ENCODE measurements around the gene CDK2. TPM values are rescaled to one million over a fixed set of nuclear protein-coding genes. Genes with fewer than 3 reads are reported as not detected.

CDK2 gene
- total RNA-seq, 6 experiments from 2014 or later, result 27.1 to 61.0 (median 53.9) TPM

DNA sequence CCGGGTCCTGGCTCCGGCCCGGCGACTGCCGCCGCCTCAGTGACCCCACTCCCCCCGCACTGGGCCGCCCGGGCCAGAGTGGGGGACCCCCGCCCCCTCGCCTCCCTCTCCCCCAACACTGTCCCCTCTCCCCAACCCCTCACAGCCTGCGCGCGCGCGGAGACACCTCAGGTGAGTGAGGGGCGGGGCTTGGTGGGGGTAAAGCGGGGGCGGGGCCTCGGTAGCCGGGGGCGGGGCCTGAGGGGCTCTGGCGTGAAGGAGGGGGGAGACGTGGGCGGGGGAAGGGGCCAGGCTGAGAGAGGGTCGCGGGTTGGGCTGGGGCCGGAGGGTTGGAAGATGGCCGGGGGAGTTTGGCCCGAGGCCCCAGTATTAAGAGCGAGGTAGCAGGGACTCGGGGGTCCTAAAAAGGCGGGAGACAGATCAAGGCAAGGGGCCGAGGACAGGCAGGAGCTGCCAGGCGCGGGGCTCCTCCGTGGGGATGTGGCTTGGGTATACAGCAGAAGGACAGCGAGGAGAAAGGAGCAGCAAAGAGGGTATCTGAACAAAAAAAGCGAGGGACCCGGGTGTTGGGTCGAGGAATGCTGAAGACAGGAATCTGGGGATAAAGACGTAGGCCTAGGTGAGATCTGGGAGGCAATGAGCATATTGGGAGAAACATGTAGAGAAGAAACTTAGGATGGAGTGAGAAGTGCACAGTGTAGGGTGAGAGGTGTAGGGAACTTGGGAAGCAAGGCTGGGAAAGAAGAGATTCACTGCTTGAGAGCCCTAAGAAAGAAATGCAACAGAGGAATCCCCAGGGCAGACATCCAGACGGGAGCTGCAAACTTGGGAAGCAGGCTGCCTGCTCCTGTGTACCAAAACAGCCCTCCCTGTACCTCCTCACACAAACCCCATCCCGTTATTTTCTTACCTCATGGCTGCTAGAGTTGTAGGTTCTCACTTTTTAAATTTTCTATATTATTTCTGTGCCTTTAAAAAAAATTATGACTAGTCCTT, 41.2 kb downstream of the CDK2 start:
- H3K36me3 Mint-ChIP-seq (ENCODE audit: low read depth), result peaks cover 12% of the 10 kb centered on the region
- no peaks in the 10 kb centered on the region for H3K9me3 Mint-ChIP-seq

GRCh38 chr12:56010111-56010570, 43.5 kb downstream of the CDK2 start:
- H3K4me3 Mint-ChIP-seq, result no peak overlapping the region
- H3K9me3 Mint-ChIP-seq, result no peaks in the 10 kb centered on the region
- no peak overlapping the region for H3K27ac Mint-ChIP-seq
- no peak for DNase-seq
- peaks cover 1% of the 10 kb centered on the region; the same call in 1 of the 2 replicates for H3K27me3 Mint-ChIP-seq (ENCODE audit: insufficient read depth)
- H3K36me3 Mint-ChIP-seq (ENCODE audit: low read depth), result no peaks in the 10 kb centered on the region
- H3K4me1 Mint-ChIP-seq (ENCODE audit: low read depth), result peaks cover 19% of the 10 kb centered on the region
- TF ChIP-seq, protein P1, sequence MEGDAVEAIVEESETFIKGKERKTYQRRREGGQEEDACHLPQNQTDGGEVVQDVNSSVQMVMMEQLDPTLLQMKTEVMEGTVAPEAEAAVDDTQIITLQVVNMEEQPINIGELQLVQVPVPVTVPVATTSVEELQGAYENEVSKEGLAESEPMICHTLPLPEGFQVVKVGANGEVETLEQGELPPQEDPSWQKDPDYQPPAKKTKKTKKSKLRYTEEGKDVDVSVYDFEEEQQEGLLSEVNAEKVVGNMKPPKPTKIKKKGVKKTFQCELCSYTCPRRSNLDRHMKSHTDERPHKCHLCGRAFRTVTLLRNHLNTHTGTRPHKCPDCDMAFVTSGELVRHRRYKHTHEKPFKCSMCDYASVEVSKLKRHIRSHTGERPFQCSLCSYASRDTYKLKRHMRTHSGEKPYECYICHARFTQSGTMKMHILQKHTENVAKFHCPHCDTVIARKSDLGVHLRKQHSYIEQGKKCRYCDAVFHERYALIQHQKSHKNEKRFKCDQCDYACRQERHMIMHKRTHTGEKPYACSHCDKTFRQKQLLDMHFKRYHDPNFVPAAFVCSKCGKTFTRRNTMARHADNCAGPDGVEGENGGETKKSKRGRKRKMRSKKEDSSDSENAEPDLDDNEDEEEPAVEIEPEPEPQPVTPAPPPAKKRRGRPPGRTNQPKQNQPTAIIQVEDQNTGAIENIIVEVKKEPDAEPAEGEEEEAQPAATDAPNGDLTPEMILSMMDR (IDR thresholded peaks at IDR 0.05), result no peak

More for the DNA sequence above, 41.2 kb downstream of the CDK2 start:
- H3K4me1 Mint-ChIP-seq (ENCODE audit: low read depth), result peaks cover 19% of the 10 kb centered on the region
- peak overlapping the region; percentile 88 for H3K4me3 Mint-ChIP-seq
- TF ChIP-seq, protein P1 (IDR thresholded peaks at IDR 0.05), result no peak; the same call in 1 of the 2 replicates
- peak overlapping the region; percentile 81 for H3K27ac Mint-ChIP-seq
- DNase-seq, result no peak
- peaks cover 1% of the 10 kb centered on the region; the same call in 1 of the 2 replicates for H3K27me3 Mint-ChIP-seq (ENCODE audit: insufficient read depth)

DNA sequence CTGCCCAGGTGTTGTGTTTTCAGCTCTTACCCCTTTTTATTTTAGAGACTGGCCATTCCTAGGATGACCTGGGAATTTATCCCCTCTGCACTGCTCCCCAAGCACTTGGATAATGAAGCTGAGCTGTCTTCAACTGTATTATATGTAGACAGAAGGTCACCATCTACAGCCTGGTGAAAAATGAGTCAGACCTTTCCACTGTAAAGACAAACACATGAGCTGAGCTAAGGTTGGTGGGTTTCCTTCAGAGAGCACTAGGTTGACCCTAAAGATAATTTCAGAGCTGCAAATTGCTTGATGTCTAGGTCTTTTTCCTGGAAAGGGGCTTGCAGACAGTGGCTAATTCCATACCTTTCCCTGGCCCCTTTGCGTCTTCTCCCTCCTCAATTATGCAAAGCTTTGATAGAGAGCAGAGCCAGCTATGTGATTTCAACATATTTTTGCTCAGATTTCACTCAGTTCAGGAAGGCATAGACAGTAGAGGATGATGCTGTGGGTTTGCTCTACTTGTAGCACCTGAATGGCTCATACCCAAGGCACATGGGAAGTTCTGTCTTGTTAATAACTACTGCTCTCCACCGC, 45.0 kb downstream of the CDK2 start:
- no peak overlapping the region for H3K27ac Mint-ChIP-seq
- H3K4me3 Mint-ChIP-seq, result no peak overlapping the region
- H3K4me1 Mint-ChIP-seq (ENCODE audit: low read depth), result peaks cover 19% of the 10 kb centered on the region
- no peaks in the 10 kb centered on the region for H3K9me3 Mint-ChIP-seq
- DNase-seq, result no peak
- TF ChIP-seq, protein P1 (IDR thresholded peaks at IDR 0.05), result no peak
- peaks cover 1% of the 10 kb centered on the region; the same call in 1 of the 2 replicates for H3K27me3 Mint-ChIP-seq (ENCODE audit: insufficient read depth)
- no peaks in the 10 kb centered on the region for H3K36me3 Mint-ChIP-seq (ENCODE audit: low read depth)

- TF ChIP-seq, protein P1 (IDR thresholded peaks at IDR 0.05), result no peak
- no peaks in the 10 kb centered on the region for H3K9me3 Mint-ChIP-seq
- H3K36me3 Mint-ChIP-seq (ENCODE audit: low read depth), result no peaks in the 10 kb centered on the region
- no peaks in the 10 kb centered on the region for H3K27me3 Mint-ChIP-seq (ENCODE audit: insufficient read depth)
- H3K4me1 Mint-ChIP-seq (ENCODE audit: low read depth), result 0 out of 2 replicates have a peak, but pooled peaks cover 6% of the 10 kb centered on the region
- no peak for DNase-seq
- H3K4me3 Mint-ChIP-seq, result no peak overlapping the region
- no peak overlapping the region for H3K27ac Mint-ChIP-seq
Measured at GRCh38 chr12:56013482-56013881, 46.9 kb downstream of the CDK2 start.

DNA sequence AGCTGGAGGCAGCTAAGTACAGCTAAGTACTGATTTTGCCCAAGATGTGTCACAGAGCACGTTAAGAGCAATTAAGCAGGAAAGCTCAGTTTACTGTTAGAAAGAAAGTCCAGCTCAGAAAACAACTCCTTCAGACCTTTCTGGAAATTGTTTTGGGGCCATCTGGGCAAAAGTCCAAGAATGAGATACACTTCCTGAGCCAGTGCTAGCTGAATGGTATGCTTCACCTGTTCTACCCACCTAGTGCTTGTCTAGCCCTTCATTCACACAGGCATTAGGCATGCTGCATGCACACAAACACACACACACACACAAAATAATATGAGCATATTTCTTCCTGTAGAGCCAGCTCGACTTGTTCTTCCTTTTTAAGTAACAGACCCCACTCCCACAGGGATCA, 47.6 kb downstream of the CDK2 start:
- H3K4me3 Mint-ChIP-seq, result no peak overlapping the region
- H3K27me3 Mint-ChIP-seq (ENCODE audit: insufficient read depth), result no peaks in the 10 kb centered on the region
- 0 out of 2 replicates have a peak, but pooled peaks cover under 1% of the 10 kb centered on the region for H3K4me1 Mint-ChIP-seq (ENCODE audit: low read depth)
- H3K36me3 Mint-ChIP-seq (ENCODE audit: low read depth), result no peaks in the 10 kb centered on the region
- TF ChIP-seq, protein P1 (IDR thresholded peaks at IDR 0.05), result no peak
- H3K9me3 Mint-ChIP-seq, result no peaks in the 10 kb centered on the region
- no peak for DNase-seq
- no peak overlapping the region for H3K27ac Mint-ChIP-seq
